ENCODE results near the gene JAZF1. TPM values are rescaled to one million over a fixed set of nuclear protein-coding genes. Genes with fewer than 3 reads are reported as not detected.

JAZF1 gene
- polyA plus RNA-seq, 3 donors: 12.1 to 18.1 (median 17.2) TPM

DNA sequence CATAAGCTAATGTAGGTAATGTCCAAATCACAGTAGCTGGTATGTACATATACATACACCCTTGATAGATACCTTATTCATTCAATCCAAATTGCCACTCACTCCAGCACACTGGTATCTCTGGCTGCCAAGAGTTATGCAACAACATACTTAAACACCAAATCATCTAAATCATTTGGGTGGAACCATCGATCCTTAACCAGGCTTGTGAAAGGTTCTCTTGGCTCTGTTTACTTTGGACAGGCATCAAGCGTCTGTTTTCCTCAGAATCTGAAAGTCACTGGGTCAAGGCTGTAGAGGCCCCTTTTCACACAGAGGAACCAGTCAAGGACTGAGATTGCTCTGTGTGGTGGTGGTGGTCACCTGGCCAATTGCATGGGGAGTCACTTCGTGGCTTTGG is 24.6 kb downstream of the JAZF1 start:
- peak overlapping the region in 2 of 3 experiments; percentile 27 to 49 for H3K4me3 ChIP-seq (replicated peaks in 1 of 3; ENCODE audit: low read depth in 2 of 3, low read length in 3 of 3)
- peak overlapping the region; percentile 54 for H3K4me2 ChIP-seq (replicated peaks; ENCODE audit: extremely low read depth, low read length, poor library complexity, severe bottlenecking)
- WGBS (ENCODE audit: insufficient coverage): 48% methylated on average over 2 of the region's 3 CpGs
- peaks cover 0 to 3% (median 0%) of the 10 kb centered on the region in 3 donors for H3K27me3 Mint-ChIP-seq (ENCODE audit: low read depth in 3 of 3)
- peaks cover 13% of the 10 kb centered on the region for H4K20me1 ChIP-seq (ENCODE audit: insufficient read depth, low read length)
- H3K9me3 ChIP-seq (replicated peaks in 1 of 2; ENCODE audit: control insufficient read depth in 1 of 2, insufficient read depth in 1 of 2, low read length in 2 of 2): no peaks in the 10 kb centered on the region
- no peak overlapping the region for H3K9ac ChIP-seq (ENCODE audit: insufficient read depth, low read length, poor library complexity, severe bottlenecking)
- H3K4me3 Mint-ChIP-seq: peak overlapping the region; percentile 25 to 63
- H3K79me2 ChIP-seq (ENCODE audit: insufficient read depth, low read length): peaks cover 77% of the 10 kb centered on the region
- peaks cover 16% of the 10 kb centered on the region in 2 donors for H3K36me3 Mint-ChIP-seq
- H3K27ac ChIP-seq (ENCODE audit: low read depth in 1 of 2, low read length in 2 of 2): peak overlapping the region; percentile 80 to 86
- H3K4me1 ChIP-seq (ENCODE audit: control insufficient read depth in 1 of 2, insufficient read depth in 2 of 2, low read length in 2 of 2): peaks cover 72 to 74% of the 10 kb centered on the region in 2 donors
- H3K36me3 ChIP-seq (replicated peaks in 1 of 2; ENCODE audit: control insufficient read depth in 1 of 2, insufficient read depth in 2 of 2, low read length in 2 of 2): no peaks in the 10 kb centered on the region
- H3K27me3 ChIP-seq (ENCODE audit: control insufficient read depth in 2 of 2, insufficient read depth in 2 of 2, low read length in 2 of 2): no peaks in the 10 kb centered on the region
- H2AFZ ChIP-seq (ENCODE audit: insufficient read depth, low read depth, low read length, poor library complexity, severe bottlenecking): no peak overlapping the region
- peaks cover 67% of the 10 kb centered on the region for H3K4me1 Mint-ChIP-seq
- peak in 1 of 3 donors; percentile 11 for DNase-seq
- H3K9me3 Mint-ChIP-seq: no peaks in the 10 kb centered on the region
- intact Hi-C loops (cut with micrococcal nuclease): loop anchor here in 1 of 2 donors (10.0 kb wide), 2 partner anchors 79 to 529 kb away; no protein-coding TSS in a partner anchor
- H3K27ac Mint-ChIP-seq: peak overlapping the region; percentile 88 to 97 (median 95)
- TF ChIP-seq, protein P1, sequence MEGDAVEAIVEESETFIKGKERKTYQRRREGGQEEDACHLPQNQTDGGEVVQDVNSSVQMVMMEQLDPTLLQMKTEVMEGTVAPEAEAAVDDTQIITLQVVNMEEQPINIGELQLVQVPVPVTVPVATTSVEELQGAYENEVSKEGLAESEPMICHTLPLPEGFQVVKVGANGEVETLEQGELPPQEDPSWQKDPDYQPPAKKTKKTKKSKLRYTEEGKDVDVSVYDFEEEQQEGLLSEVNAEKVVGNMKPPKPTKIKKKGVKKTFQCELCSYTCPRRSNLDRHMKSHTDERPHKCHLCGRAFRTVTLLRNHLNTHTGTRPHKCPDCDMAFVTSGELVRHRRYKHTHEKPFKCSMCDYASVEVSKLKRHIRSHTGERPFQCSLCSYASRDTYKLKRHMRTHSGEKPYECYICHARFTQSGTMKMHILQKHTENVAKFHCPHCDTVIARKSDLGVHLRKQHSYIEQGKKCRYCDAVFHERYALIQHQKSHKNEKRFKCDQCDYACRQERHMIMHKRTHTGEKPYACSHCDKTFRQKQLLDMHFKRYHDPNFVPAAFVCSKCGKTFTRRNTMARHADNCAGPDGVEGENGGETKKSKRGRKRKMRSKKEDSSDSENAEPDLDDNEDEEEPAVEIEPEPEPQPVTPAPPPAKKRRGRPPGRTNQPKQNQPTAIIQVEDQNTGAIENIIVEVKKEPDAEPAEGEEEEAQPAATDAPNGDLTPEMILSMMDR (IDR thresholded peaks at IDR 0.05): no peak

DNA sequence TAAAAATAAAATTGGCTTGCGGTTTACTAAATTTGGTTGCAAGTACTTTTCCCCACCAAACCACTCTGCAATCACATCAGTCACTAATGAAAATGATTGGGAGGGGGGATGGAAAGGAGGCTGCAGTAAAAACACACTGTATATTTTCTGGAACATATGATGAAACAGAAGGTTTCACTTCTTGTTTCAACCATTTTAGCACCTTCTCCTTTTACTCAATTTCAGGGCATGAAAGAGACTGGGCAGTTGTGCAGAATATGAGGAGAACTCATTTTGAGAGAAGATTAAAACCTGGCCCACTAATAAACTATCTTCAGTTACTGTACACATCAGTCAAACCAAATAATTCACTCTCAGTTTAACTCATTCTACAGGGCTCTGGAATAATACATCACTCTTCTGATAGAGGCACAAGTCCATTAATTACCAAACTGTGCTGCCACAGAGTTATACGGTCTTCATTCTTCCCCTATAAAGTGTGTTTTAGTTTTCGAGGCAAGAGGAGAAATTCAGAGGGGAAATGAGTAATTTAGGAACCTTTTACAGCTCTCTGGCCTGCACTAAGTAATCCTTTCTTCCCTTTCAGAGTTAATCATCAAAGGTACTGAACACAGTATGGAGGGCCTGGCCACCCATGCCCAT is 25.5 kb downstream of the JAZF1 start:
- DNase-seq: peak; percentile 78 to 85 (median 81)
- WGBS (ENCODE audit: insufficient coverage): no CpG with 5 or more reads among the region's 3 CpGs
- Histone ChIP-seq H3K9ac (ENCODE audit: insufficient read depth, low read length, poor library complexity, severe bottlenecking) (peak overlapping the region; percentile 10), H3K36me3 (replicated peaks in 1 of 2; ENCODE audit: control insufficient read depth in 1 of 2, insufficient read depth in 2 of 2, low read length in 2 of 2) (peaks cover 0 to 4% of the 10 kb centered on the region in 2 donors), H3K27me3 (ENCODE audit: control insufficient read depth in 2 of 2, insufficient read depth in 2 of 2, low read length in 2 of 2) (no peaks in the 10 kb centered on the region), H4K20me1 (ENCODE audit: insufficient read depth, low read length) (peaks cover 6% of the 10 kb centered on the region), H2AFZ (ENCODE audit: insufficient read depth, low read depth, low read length, poor library complexity, severe bottlenecking) (no peak overlapping the region), H3K4me2 (replicated peaks; ENCODE audit: extremely low read depth, low read length, poor library complexity, severe bottlenecking) (peak overlapping the region; percentile 54), H3K27ac (ENCODE audit: low read depth in 1 of 2, low read length in 2 of 2) (peak overlapping the region; percentile 80 to 86), H3K79me2 (ENCODE audit: insufficient read depth, low read length) (peaks cover 75% of the 10 kb centered on the region), H3K9me3 (replicated peaks in 1 of 2; ENCODE audit: control insufficient read depth in 1 of 2, insufficient read depth in 1 of 2, low read length in 2 of 2) (no peaks in the 10 kb centered on the region), H3K4me3 (replicated peaks in 1 of 3; ENCODE audit: low read depth in 2 of 3, low read length in 3 of 3) (peak overlapping the region in 1 of 3 experiments; percentile 49), H3K4me1 (ENCODE audit: control insufficient read depth in 1 of 2, insufficient read depth in 2 of 2, low read length in 2 of 2) (peaks cover 72 to 74% of the 10 kb centered on the region in 2 donors)
- peaks cover 11 to 17% of the 10 kb centered on the region in 2 donors for H3K36me3 Mint-ChIP-seq
- H3K27me3 Mint-ChIP-seq (ENCODE audit: low read depth in 3 of 3): peaks cover 0 to 3% (median 0%) of the 10 kb centered on the region in 3 donors
- intact Hi-C loops (cut with micrococcal nuclease): loop anchor here in 1 of 2 donors (10.0 kb wide), 2 partner anchors 80 to 530 kb away; no protein-coding TSS in a partner anchor
- peak overlapping the region; percentile 88 to 97 (median 95) for H3K27ac Mint-ChIP-seq
- H3K9me3 Mint-ChIP-seq: no peaks in the 10 kb centered on the region
- peak overlapping the region; percentile 25 to 41 for H3K4me3 Mint-ChIP-seq
- TF ChIP-seq, protein P1 (IDR thresholded peaks at IDR 0.05): no peak
- peaks cover 66% of the 10 kb centered on the region for H3K4me1 Mint-ChIP-seq
